CD14-positive monocyte (primary cell): Measurements from ENCODE around the gene BLID. TPM values are rescaled to one million over a fixed set of nuclear protein-coding genes. Genes with fewer than 3 reads are reported as not detected.

Experiments used
- DNase-seq, 3 donors: peaks; one replicate each; pipeline ENCODE4 v3.0.0-alpha.2; 2011 to 2022
- H2AFZ ChIP-seq: 2 replicates; pipeline ENCODE4 v1.6.0; 2012; ENCODE audit warnings: mild to moderate bottlenecking, low read depth, low read length, inconsistent platforms; ENCODE audit not compliant: insufficient read depth, poor library complexity, severe bottlenecking
- H3K27ac ChIP-seq, 2 donors: 1 replicate in 1 of 2; 2 replicates in 1 of 2; pipeline ENCODE4 v1.5.1; 2012 to 2013; ENCODE audit warnings: low read length in 2 of 2, control low read depth in 1 of 2, inconsistent platforms in 1 of 2, low read depth in 1 of 2, mild to moderate bottlenecking in 1 of 2
- H3K27me3 ChIP-seq, 2 donors: one replicate each; pipeline versions ENCODE4 v1.6.0 to v1.6.1; 2011 to 2013; ENCODE audit warnings: low read length in 2 of 2; ENCODE audit not compliant: control insufficient read depth in 2 of 2, insufficient read depth in 2 of 2
- H3K36me3 ChIP-seq, 2 donors: replicated peaks in 1 of 2; 1 replicate in 1 of 2; 2 replicates in 1 of 2; pipeline versions ENCODE4 v1.5.1 to v1.6.1; 2012 to 2013; ENCODE audit warnings: low read length in 2 of 2, control low read depth in 1 of 2, inconsistent platforms in 1 of 2, mild to moderate bottlenecking in 1 of 2; ENCODE audit not compliant: insufficient read depth in 2 of 2, control insufficient read depth in 1 of 2
- H3K4me1 ChIP-seq, 2 donors: 1 replicate in 1 of 2; 2 replicates in 1 of 2; pipeline versions ENCODE4 v1.5.1 to v1.6.1; 2012 to 2013; ENCODE audit warnings: low read length in 2 of 2, control low read depth in 1 of 2, inconsistent platforms in 1 of 2, mild to moderate bottlenecking in 1 of 2, moderate library complexity in 1 of 2; ENCODE audit not compliant: insufficient read depth in 2 of 2, control insufficient read depth in 1 of 2
- H3K4me2 ChIP-seq: replicated peaks from 2 replicates; pipeline ENCODE3; 2012; ENCODE audit warnings: low read length, moderate library complexity, mild to moderate bottlenecking; ENCODE audit not compliant: poor library complexity, severe bottlenecking; ENCODE audit errors: extremely low read depth
- H3K4me3 ChIP-seq, 3 experiments: fragments of 200-600 bp in 1 of 3; sonication (generic) in 1 of 3; replicated peaks in 1 of 3; 1 replicate in 2 of 3; 2 replicates in 1 of 3; pipeline ENCODE4 v1.5.1; 2011 to 2013; ENCODE audit warnings: low read length in 3 of 3, mild to moderate bottlenecking in 3 of 3, control low read depth in 2 of 3, low read depth in 2 of 3, inconsistent platforms in 1 of 3, moderate library complexity in 1 of 3
- H3K79me2 ChIP-seq: 2 replicates; pipeline ENCODE4 v1.6.0; 2012; ENCODE audit warnings: mild to moderate bottlenecking, control low read depth, inconsistent platforms, low read length, moderate library complexity; ENCODE audit not compliant: insufficient read depth
- H3K9ac ChIP-seq: 2 replicates; pipeline ENCODE4 v1.6.0; 2017; ENCODE audit warnings: low read length, mild to moderate bottlenecking; ENCODE audit not compliant: insufficient read depth, poor library complexity, severe bottlenecking
- H3K9me3 ChIP-seq, 2 donors: replicated peaks in 1 of 2; 1 replicate in 1 of 2; 2 replicates in 1 of 2; pipeline versions ENCODE4 v1.5.1 to v1.6.1; 2012 to 2013; ENCODE audit warnings: low read length in 2 of 2, control low read depth in 1 of 2; ENCODE audit not compliant: control insufficient read depth in 1 of 2, insufficient read depth in 1 of 2
- H4K20me1 ChIP-seq: 2 replicates; pipeline ENCODE4 v1.6.0; 2012; ENCODE audit warnings: mild to moderate bottlenecking, low read length, control low read depth, moderate library complexity; ENCODE audit not compliant: insufficient read depth
- H3K27ac Mint-ChIP-seq, 7 donors: one replicate each; pipeline ENCODE4 v1.8.0; 2020; ENCODE audit warnings: mild to moderate bottlenecking in 7 of 7, mixed read lengths in 7 of 7, moderate library complexity in 6 of 7, inconsistent platforms in 2 of 7
- H3K27me3 Mint-ChIP-seq, 3 donors: one replicate each; pipeline ENCODE4 v1.8.0; 2021 to 2022; ENCODE audit warnings: low read depth in 3 of 3, mild to moderate bottlenecking in 3 of 3, mixed read lengths in 3 of 3, moderate library complexity in 3 of 3, inconsistent platforms in 1 of 3
- H3K36me3 Mint-ChIP-seq, 2 donors: one replicate each; pipeline ENCODE4 v1.8.0; 2020; ENCODE audit warnings: mixed read lengths in 2 of 2, inconsistent platforms in 1 of 2, mild to moderate bottlenecking in 1 of 2
- H3K4me1 Mint-ChIP-seq: one replicate; pipeline ENCODE4 v1.8.0; 2020; ENCODE audit warnings: mild to moderate bottlenecking, mixed read lengths
- H3K4me3 Mint-ChIP-seq, 2 donors: one replicate each; pipeline ENCODE4 v1.8.0; 2020; ENCODE audit warnings: mild to moderate bottlenecking in 2 of 2, mixed read lengths in 2 of 2, moderate library complexity in 1 of 2
- H3K9me3 Mint-ChIP-seq, 7 donors: one replicate each; pipeline ENCODE4 v1.8.0; 2020 to 2022; ENCODE audit warnings: mixed read lengths in 7 of 7, mild to moderate bottlenecking in 6 of 7, moderate library complexity in 6 of 7, inconsistent platforms in 2 of 7
- CTCF ChIP-seq: fragments of 200-600 bp; IDR thresholded peaks from one replicate; pipeline ENCODE4 v1.8.0; 2022; ENCODE audit warnings: antibody characterized with exemption, mild to moderate bottlenecking
- WGBS: methylation state at CpG from one replicate; pipeline ENCODE4 v1.1.5; 2013; ENCODE audit warnings: missing lambda C conversion rate; ENCODE audit not compliant: insufficient coverage; 5-methylcytosine and 5-hydroxymethylcytosine counted together
- intact Hi-C, 2 donors: fragments of 100-400 bp; cut with micrococcal nuclease; formaldehyde crosslinking; loops; one replicate each; pipeline versions ENCODE4 v1.15.0 to v1.15.1; 2023
- polyA plus RNA-seq, 3 donors: library from polyadenylated mRNA; depleted of rRNA in 1 of 3; unstranded in 2 of 3; stranded (reverse) in 1 of 3; fragments of 300-500 nt in 2 of 3; fragments of >200 nt in 1 of 3; fragmentation: Illumina TruSeq in 2 of 3; gene quantifications; 1 replicate in 2 of 3; 2 replicates in 1 of 3; pipeline ENCODE4 v1.2.3, GENCODE V29; 2012 to 2021

BLID gene
- polyA plus RNA-seq, 3 donors = not detected

- H3K36me3 Mint-ChIP-seq = no peaks in the 10 kb centered on the region
- H3K36me3 ChIP-seq = no peaks in the 10 kb centered on the region
- H4K20me1 ChIP-seq = no peaks in the 10 kb centered on the region
- H3K4me2 ChIP-seq = no peak overlapping the region
- H3K4me3 Mint-ChIP-seq = no peak overlapping the region
- H3K27me3 Mint-ChIP-seq = peaks cover under 1 to 3% (median 3%) of the 10 kb centered on the region in 3 donors
- no peaks in the 10 kb centered on the region for H3K4me1 ChIP-seq
- no peak for DNase-seq
- H3K4me1 Mint-ChIP-seq = no peaks in the 10 kb centered on the region
- H3K27me3 ChIP-seq = no peaks in the 10 kb centered on the region
- intact Hi-C loops = no loop called here
- H3K27ac ChIP-seq = no peak overlapping the region
- no peak overlapping the region for H3K4me3 ChIP-seq
- no peak overlapping the region for H2AFZ ChIP-seq
- no peak overlapping the region for H3K27ac Mint-ChIP-seq
- H3K9me3 Mint-ChIP-seq = peaks cover 0 to 2% (median 0%) of the 10 kb centered on the region in 7 donors
- no peak for TF ChIP-seq CTCF
- no peaks in the 10 kb centered on the region for H3K79me2 ChIP-seq
- H3K9ac ChIP-seq = no peak overlapping the region
- H3K9me3 ChIP-seq = no peaks in the 10 kb centered on the region
These were observed 576 bp upstream of the BLID start for GRCh38 chr11:122116591-122116990.

- intact Hi-C loops = no loop called here
- Histone ChIP-seq H3K9me3 (no peaks in the 10 kb centered on the region), H3K27ac (no peak overlapping the region), H3K9ac (no peak overlapping the region), H3K79me2 (no peaks in the 10 kb centered on the region), H3K36me3 (no peaks in the 10 kb centered on the region), H3K4me3 (no peak overlapping the region), H3K4me1 (no peaks in the 10 kb centered on the region), H4K20me1 (no peaks in the 10 kb centered on the region), H2AFZ (no peak overlapping the region), H3K4me2 (no peak overlapping the region), H3K27me3 (no peaks in the 10 kb centered on the region)
- no peaks in the 10 kb centered on the region for H3K4me1 Mint-ChIP-seq
- peaks cover 0 to 2% (median 0%) of the 10 kb centered on the region in 7 donors for H3K9me3 Mint-ChIP-seq
- TF ChIP-seq CTCF = no peak
- H3K27me3 Mint-ChIP-seq = peaks cover 0 to 3% (median 2%) of the 10 kb centered on the region in 3 donors
- H3K36me3 Mint-ChIP-seq = no peaks in the 10 kb centered on the region
- H3K27ac Mint-ChIP-seq = no peak overlapping the region
- no CpG with 5 or more reads among the region's 2 CpGs for WGBS
- no peak for DNase-seq
- H3K4me3 Mint-ChIP-seq = no peak overlapping the region
These were observed 1.0 kb downstream of the BLID start for GRCh38 chr11:122114976-122115375.
